Stimulated activated CD4-positive, alpha-beta T cell treated with anti-CD3 and anti-CD28 coated beads, Interleukin-4, amount 100 ng/mL, for 1 hour (primary cell): Measurements from ENCODE around the gene STK32B.
"Not testable (repeated sequence)": the region's sequence is repeated elsewhere in the genome, so short reads cannot be mapped to it uniquely, and the experiment has no call there.

Experiments used
- DNase-seq: peaks from one replicate; pipeline ENCODE4 v3.0.0-alpha.2; 2020

Gene STK32B

GRCh38 chr4:5278213-5278612, 226.9 kb downstream of the STK32B start:
- no peak for DNase-seq

- DNase-seq, result not testable (repeated sequence)
These were observed 228.8 kb downstream of the STK32B start for GRCh38 chr4:5280069-5280468.

DNA sequence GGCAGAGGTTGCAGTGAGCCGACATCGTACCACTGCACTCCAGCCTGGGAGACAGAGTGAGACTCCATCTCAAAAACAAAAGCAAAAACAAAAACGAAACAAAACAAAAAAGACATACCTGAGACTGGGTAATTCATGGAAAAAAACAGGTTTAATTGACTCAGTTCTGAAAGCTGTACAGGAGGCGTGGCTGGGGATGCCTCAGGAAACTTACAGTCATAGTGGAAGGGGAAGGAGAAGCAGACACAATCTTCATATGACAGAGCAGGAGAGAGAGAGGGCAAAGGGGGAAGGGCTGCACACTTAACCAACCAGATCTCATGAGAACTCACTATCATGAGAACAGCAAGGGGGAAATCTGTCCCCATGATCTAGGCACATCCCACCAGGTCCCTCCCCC, 229.5 kb downstream of the STK32B start:
- DNase-seq, result no peak

DNA sequence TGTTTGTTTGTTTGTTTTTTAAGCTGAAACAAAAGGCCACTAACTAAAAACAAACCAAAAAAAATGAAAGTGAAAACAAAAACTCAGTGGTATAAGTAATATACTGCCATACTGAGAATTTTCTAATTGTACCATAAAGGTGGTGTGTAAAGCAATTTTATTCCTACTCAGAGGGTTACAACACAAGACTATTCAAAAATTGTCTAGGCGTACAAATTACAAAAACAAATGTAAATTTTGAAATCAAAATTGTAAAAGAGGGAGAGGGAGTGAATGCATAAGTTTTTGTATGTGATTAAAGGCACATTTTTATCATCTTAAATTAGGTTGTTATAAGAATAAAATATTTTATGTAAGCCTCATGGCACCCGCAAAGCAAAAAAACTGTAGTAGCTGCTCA, 232.6 kb downstream of the STK32B start:
- DNase-seq, result no peak

DNA sequence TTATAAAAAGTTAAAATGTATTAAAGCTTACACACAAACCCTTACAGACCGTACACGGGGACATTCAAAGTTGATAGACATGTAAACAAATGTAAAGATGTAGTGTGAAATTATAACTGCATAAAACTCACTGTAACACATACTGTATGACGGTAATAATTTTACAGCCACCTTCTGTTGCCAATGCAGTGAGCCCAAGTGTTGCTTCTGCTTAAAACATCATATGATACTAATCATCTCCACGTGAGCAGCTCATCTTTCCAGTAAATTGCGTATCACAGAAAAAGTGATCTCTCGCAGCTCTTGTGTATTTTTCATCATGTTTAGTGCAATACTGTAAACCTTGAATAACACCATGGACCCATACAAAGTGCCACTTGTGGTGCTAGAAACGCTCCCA, 233.2 kb downstream of the STK32B start:
- DNase-seq, result no peak

DNA sequence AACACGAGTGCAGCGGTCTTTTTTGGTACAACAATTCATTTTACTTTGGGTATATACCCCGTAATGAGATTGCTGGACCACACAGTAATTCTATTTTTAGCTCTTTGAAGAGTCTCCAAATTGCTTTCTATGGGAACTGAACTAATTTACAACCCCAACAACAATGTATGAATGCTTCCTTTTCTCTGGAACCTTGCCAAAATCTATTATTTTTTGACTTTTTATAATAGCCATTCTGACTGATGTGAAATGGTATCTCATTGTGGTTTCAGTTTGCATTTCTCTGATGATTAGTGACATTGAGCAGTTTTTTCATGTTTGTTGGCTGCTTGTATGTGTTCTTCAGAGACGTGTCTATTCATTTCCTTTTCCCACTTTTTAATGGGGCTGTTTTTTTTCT, 240.8 kb downstream of the STK32B start:
- no peak for DNase-seq

GRCh38 chr4:5298000-5298787, 246.9 kb downstream of the STK32B start:
- not testable (repeated sequence) for DNase-seq

DNA sequence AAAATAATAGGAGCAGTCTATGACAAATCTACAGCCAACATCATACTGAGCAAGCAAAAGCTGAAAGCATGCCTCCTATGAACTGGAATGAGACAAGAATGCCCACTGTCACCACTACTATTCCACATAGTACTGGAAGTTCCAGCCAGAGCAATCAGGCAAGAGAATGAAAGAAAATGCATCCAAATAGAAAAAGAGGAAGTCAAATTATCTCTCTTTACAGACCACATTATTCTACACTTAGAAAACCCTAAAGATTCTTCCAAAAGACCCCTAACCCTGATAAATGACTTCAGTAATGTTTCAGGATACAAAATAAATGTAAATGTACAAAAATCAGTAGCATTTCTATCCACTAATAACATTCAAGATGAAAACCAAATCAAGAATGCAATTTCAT, 249.0 kb downstream of the STK32B start:
- DNase-seq, result no peak

DNA sequence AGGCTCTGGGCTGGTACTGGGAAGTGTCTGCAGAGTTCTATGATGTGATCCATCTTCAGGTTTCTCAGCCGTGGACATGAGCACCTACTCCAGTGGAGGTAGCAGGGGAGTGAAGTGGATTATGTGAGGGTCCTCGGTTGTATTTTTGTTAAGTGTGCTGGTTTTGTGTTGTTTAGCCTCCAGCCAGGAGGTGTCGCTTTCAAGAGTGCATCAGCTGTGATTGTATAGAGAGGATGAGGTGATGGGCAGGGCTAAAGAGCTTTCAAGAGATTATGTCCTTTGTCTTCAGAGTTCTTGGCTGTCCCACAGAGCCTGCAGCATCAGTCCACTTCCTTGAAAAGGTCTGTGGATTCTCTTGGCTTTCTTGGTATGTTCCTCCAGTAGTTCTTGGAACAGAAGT, 256.6 kb downstream of the STK32B start:
- no peak for DNase-seq

DNA sequence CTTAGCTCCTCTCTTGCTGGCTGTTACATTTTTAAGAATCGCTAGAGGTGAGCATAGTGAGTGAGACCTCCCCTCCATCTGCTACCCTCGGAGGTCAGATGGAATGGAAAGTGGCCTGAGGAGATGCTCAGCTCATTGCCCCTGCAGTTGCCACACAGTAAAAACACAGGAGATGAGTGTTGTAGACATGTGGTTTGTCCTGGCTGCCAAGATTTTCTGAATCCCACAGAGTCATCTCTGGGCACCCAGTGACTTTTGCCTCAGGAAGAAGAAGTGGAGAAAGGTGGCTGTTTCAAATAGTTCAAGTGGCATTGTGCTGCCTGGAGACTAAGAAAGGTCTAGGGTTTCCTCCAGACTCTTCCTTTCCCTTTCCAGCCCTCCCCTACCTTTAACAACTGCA, 271.0 kb downstream of the STK32B start:
- DNase-seq, result no peak

GRCh38 chr4:5330339-5330989, 279.2 kb downstream of the STK32B start:
- DNase-seq, result no peak

DNA sequence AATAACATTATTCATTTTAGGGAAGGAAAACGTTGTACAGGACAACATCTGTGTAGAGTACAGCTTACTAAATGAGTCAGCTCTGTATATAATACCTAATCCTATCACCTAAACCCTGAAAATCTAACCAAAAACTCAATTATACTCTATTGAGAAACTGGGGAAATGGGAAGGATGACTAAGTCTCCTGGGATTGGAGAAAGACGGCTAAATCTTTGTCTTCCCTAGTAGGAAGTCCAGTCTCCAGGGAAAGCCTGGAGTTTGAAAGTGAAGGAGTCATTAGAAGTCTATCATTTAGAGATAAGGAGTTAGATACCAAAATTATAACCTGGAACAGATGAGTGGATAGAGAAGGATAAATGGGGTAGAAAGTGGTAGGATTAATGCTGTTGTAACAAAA, 286.5 kb downstream of the STK32B start:
- no peak for DNase-seq

DNA sequence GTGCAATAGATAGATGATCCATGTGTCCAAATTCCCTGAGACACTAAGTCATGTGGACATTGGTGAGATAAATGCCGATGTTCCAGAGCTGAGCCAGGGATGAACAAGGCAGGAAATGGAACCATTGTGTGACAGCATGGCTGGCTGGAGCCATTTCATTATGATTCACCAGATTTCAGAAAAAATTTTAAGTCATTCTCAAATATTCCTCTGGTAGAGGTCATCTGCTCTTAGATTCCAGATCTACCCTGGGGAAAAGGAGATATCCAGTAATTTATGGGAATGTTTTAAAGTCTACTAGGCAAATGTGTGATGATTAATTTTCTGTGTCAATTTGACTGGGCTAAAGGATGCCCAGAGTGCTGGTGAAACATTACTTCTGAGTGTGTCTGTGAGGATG, 287.3 kb downstream of the STK32B start:
- no peak for DNase-seq

GRCh38 chr4:5340991-5341451, 289.7 kb downstream of the STK32B start:
- no peak for DNase-seq

GRCh38 chr4:5341526-5341925, 290.2 kb downstream of the STK32B start:
- no peak for DNase-seq

DNA sequence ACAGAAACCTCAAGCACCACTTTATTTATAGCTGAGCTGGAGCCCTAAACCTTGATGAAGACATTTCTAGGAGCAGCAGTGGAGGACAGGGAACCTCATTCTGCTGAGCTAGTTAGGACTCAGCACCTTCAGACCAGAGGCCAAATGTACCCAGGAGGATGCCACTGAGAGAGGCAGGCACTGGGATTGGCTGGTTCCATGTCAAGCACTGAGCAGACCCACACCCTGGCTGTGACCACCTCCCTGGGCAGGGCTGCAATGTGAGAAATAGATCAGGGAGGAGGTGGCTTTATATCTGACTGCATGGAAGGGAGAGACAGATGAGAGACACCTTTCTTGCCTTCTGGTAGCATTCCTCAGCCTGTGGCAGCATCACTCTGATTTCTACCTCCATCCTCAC, 304.6 kb downstream of the STK32B start:
- no peak for DNase-seq

DNA sequence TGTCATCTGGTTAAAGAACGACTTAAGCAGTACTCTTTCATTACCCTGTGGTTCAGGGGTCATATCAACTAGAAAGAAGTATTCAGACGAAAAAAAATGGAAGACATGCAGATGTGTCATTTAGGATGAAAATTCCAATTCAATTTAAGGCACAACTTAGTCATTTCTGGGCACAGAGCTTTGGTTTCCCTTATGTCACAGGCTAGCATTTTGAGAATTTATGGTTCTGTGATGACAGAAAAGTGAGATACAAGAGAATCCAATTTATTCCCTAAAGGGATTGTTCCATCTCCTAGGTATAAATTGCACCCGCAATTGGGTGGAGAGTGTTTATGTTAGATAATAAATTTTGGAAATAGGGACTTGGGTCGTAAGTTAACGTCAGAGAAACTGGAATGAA, 306.6 kb downstream of the STK32B start:
- no peak for DNase-seq

GRCh38 chr4:5361968-5362367, 310.7 kb downstream of the STK32B start:
- DNase-seq, result no peak

DNA sequence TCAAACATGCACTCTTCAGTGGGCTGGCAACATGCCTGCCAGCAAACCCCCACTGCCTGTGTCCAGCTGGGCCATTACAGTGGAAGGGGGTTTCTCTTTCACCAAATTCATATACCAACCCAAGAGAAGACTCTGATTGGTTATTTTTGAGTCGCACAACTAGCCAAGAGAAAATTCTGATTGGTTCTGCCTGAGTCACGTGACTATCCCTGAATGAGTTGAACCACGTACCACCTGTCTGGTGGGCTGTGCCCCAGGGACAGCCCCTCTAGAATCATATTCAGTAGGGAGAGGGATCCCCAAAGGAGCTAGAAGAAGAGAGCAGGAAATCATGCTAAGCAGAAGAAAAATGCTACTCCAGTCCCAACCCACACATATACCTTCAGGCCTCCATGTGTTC, 313.1 kb downstream of the STK32B start:
- no peak for DNase-seq

- DNase-seq, result no peak
These were observed 314.1 kb downstream of the STK32B start for GRCh38 chr4:5365071-5366008.

- DNase-seq, result no peak
These were observed 314.7 kb downstream of the STK32B start for GRCh38 chr4:5366009-5366386.

GRCh38 chr4:5366421-5366820, 315.1 kb downstream of the STK32B start:
- DNase-seq, result no peak

GRCh38 chr4:5368426-5368825, 317.1 kb downstream of the STK32B start:
- no peak for DNase-seq

DNA sequence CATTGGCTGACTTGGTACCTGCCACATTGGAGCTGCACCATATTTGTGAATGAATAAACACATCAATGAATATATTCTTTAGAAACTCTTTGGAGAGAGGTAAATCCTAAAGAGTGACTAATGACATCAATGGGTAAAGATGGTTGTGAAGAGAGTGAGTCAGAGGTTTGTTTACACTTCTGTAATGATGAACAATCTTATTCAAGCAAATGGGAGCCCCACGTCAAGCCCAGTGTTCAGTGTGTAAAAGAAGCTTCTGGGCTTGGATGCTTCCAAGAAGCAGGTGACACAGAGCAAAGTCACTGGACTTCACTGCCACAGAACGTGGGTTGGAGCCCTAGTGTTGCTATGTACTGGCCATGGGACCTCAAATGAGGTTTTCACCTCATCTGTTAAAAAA, 319.0 kb downstream of the STK32B start:
- no peak for DNase-seq
